MCF 10A (cell line): ENCODE data around the gene ITGB7. TPM values are rescaled to one million over a fixed set of nuclear protein-coding genes. Genes with fewer than 3 reads are reported as not detected.

Experiments
- BruUV-seq: library from RNA; stranded (reverse); fragments of 400-500 nt; replicated peaks from 2 replicates; lab custom pipeline; 2021; lab: Mats Ljungman, UMichigan
- CTCF ChIA-PET: fragments of 300-600 bp; sonication (Branson Sonifier 250); formaldehyde crosslinking; extraction: SDS; loops from one replicate; lab custom pipeline; 2021; ENCODE audit warnings: antibody characterized with exemption, inconsistent platforms; lab: Yijun Ruan, JAX
- POLR2A ChIA-PET: fragments of 300-600, 350-650 bp; sonication (Branson Sonifier 250); formaldehyde crosslinking; extraction: SDS; loops from one replicate; lab custom pipeline; 2020; ENCODE audit warnings: antibody characterized with exemption, inconsistent platforms; lab: Yijun Ruan, JAX
- DNase-seq: peaks from one replicate; pipeline ENCODE4 v3.0.0-alpha.2; 2018; ENCODE audit not compliant: unreplicated experiment
- H3K27ac Mint-ChIP-seq: one replicate; pipeline ENCODE4 v1.8.0; 2022; ENCODE audit warnings: mild to moderate bottlenecking, low read depth, mixed read lengths; ENCODE audit not compliant: unreplicated experiment
- H3K27me3 Mint-ChIP-seq: one replicate; pipeline ENCODE4 v1.8.0; 2022; ENCODE audit warnings: mixed read lengths; ENCODE audit not compliant: insufficient read depth, unreplicated experiment
- H3K36me3 Mint-ChIP-seq: one replicate; pipeline ENCODE4 v1.8.0; 2022; ENCODE audit warnings: mild to moderate bottlenecking, moderate library complexity, mixed read lengths; ENCODE audit not compliant: insufficient read depth, unreplicated experiment
- H3K4me1 Mint-ChIP-seq: one replicate; pipeline ENCODE4 v1.8.0; 2022; ENCODE audit warnings: mixed read lengths; ENCODE audit not compliant: insufficient read depth, unreplicated experiment
- H3K4me3 Mint-ChIP-seq: one replicate; pipeline ENCODE4 v1.8.0; 2022; ENCODE audit warnings: mild to moderate bottlenecking, moderate library complexity, mixed read lengths; ENCODE audit not compliant: unreplicated experiment
- H3K9me3 Mint-ChIP-seq: one replicate; pipeline ENCODE4 v1.8.0; 2022; ENCODE audit warnings: mixed read lengths; ENCODE audit not compliant: unreplicated experiment
- CTCF ChIP-seq: fragments of 200-600 bp; IDR thresholded peaks from one replicate; pipeline ENCODE4 v1.8.0; 2022; ENCODE audit warnings: antibody characterized with exemption, mild to moderate bottlenecking; ENCODE audit not compliant: unreplicated experiment
- intact Hi-C: fragments of 100-400 bp; cut with micrococcal nuclease; formaldehyde crosslinking; loops from 2 replicates; pipeline ENCODE4 v1.14.1; 2022
- total RNA-seq: library from RNA; stranded (reverse); gene quantifications from 2 replicates; pipeline ENCODE4 v1.2.3, GENCODE V29; 2022

ITGB7 gene
- total RNA-seq, 1 experiment from 2014 or later, result 1.0 TPM

- Mint-ChIP-seq H3K4me1 (peaks cover 55% of the 10 kb centered on the region), H3K27ac (no peak overlapping the region), H3K4me3 (peak overlapping the region; percentile 36), H3K36me3 (no peaks in the 10 kb centered on the region), H3K27me3 (no peaks in the 10 kb centered on the region), H3K9me3 (no peaks in the 10 kb centered on the region)
- ChIA-PET CTCF (interaction anchor here (0.7 to 1.3 kb wide), 2 partner anchors 20 to 21 kb away, joined by 3 to 4 read pairs; no protein-coding TSS in a partner anchor), POLR2A (interaction anchor here (0.8 to 2.0 kb wide), 2 partner anchors 14 to 34 kb away, joined by 3 to 8 read pairs; partner anchors contain the start of gene ESPL1)
- intact Hi-C loops, result no loop called here
- DNase-seq, result no peak
- TF ChIP-seq CTCF, result no peak
- BruUV-seq, result no TSS peak
Observed at GRCh38 chr12:53234271-53234914, 27.3 kb upstream of the ITGB7 start.

- ChIA-PET CTCF (interaction anchor here (0.5 to 1.5 kb wide), 5 partner anchors 8 to 72 kb away, joined by 3 to 4 read pairs (median 3); a partner anchor contains a TSS), POLR2A (interaction anchor here (0.6 to 2.0 kb wide), 8 partner anchors 11 to 97 kb away, joined by 3 to 8 read pairs (median 3); partner anchors contain the start of gene ESPL1)
- Mint-ChIP-seq H3K4me3 (peak overlapping the region; percentile 36), H3K27me3 (no peaks in the 10 kb centered on the region), H3K9me3 (no peaks in the 10 kb centered on the region), H3K4me1 (peaks cover 61% of the 10 kb centered on the region), H3K36me3 (no peaks in the 10 kb centered on the region), H3K27ac (no peak overlapping the region)
- intact Hi-C loops, result no loop called here
- BruUV-seq, result no TSS peak
- TF ChIP-seq CTCF, result no peak
- DNase-seq, result no peak
Observed at GRCh38 chr12:53233671-53234121, 26.6 kb upstream of the ITGB7 start.

GRCh38 chr12:53232646-53233461 lies 25.8 kb upstream of the ITGB7 start:
- Mint-ChIP-seq H3K27ac (peak overlapping the region; percentile 67), H3K4me1 (peaks cover 67% of the 10 kb centered on the region), H3K9me3 (no peaks in the 10 kb centered on the region), H3K27me3 (no peaks in the 10 kb centered on the region), H3K4me3 (peak overlapping the region; percentile 77), H3K36me3 (no peaks in the 10 kb centered on the region)
- BruUV-seq, result no TSS peak
- DNase-seq, result peak; percentile 54
- ChIA-PET CTCF (interaction anchor here (0.5 to 1.5 kb wide), 6 partner anchors 8 to 73 kb away, joined by 3 to 5 read pairs (median 3); a partner anchor contains a TSS), POLR2A (interaction anchor here (0.5 to 2.0 kb wide), 11 partner anchors 8 to 146 kb away, joined by 3 to 8 read pairs (median 3); partner anchors contain the start of gene MYG1)
- TF ChIP-seq CTCF, result no peak
- intact Hi-C loops, result no loop called here
